ENCODE data around the gene STX5. TPM values are rescaled to one million over a fixed set of nuclear protein-coding genes. Genes with fewer than 3 reads are reported as not detected.

STX5 gene
- total and polyA plus RNA-seq, 9 of the 15 experiments (the other 6 are each of a cell fraction or from before 2014, with no cell fraction given): 2.8 to 28.6 (median 23.7) TPM

GRCh38 chr11:62860835-62861563 lies 29.1 kb upstream of the STX5 start (continued):
- TF ChIP-seq PATZ1 (CRISPR knock-in tag; IDR thresholded peaks at IDR 0.05; ENCODE audit: borderline replicate concordance): no peak
- no peak for TF ChIP-seq RCOR1 (IDR thresholded peaks at IDR 0.05; ENCODE audit: borderline replicate concordance in 1 of 2, low read depth in 2 of 2, low read length in 2 of 2)
- no peak for TF ChIP-seq YBX1 (IDR thresholded peaks at IDR 0.05)
- TF ChIP-seq NBN (IDR thresholded peaks at IDR 0.05; ENCODE audit: low read depth): no peak
- no peak for TF ChIP-seq NFATC3 (IDR thresholded peaks at IDR 0.05)
- no peak for TF ChIP-seq SLC30A9 (CRISPR knock-in tag; IDR thresholded peaks at IDR 0.05)
- no peak for TF ChIP-seq RBFOX2 (IDR thresholded peaks at IDR 0.05; ENCODE audit: low read depth, low read length)
- TF ChIP-seq GABPB2 (CRISPR knock-in tag; conservative IDR thresholded peaks at IDR 0.05): no peak
- no peak for TF ChIP-seq ZBTB1 (CRISPR knock-in tag; IDR thresholded peaks at IDR 0.05; ENCODE audit: borderline replicate concordance, low read depth)
- no peak for TF ChIP-seq NELFE (IDR thresholded peaks at IDR 0.05; ENCODE audit: insufficient read depth, insufficient read length)
- no peak for TF ChIP-seq MTA2 (IDR thresholded peaks at IDR 0.05; ENCODE audit: low read depth)
- TF ChIP-seq KDM1A (IDR thresholded peaks at IDR 0.05): no peak
- no peak for TF ChIP-seq HDAC6 (IDR thresholded peaks at IDR 0.05; ENCODE audit: low read depth, low read length)
- no peak for TF ChIP-seq SMARCC2 (IDR thresholded peaks at IDR 0.05; ENCODE audit: low read depth)
- no peak for TF ChIP-seq LEF1 (IDR thresholded peaks at IDR 0.05)
- no peak for TF ChIP-seq ZNF212 (CRISPR knock-in tag; IDR thresholded peaks at IDR 0.05)

All from K562 (cell line).